WTC11 (cell line): ENCODE results near the gene FZD10. TPM values are rescaled to one million over a fixed set of nuclear protein-coding genes. Genes with fewer than 3 reads are reported as not detected.

Source experiments
- ATAC-seq: fragments of 200-7000 bp; cut with Tn5 transposase; 2 replicates; pipeline ENCODE4 v1.10.0; 2021; ENCODE audit warnings: mild to moderate bottlenecking, moderate library complexity
- CTCF ChIA-PET: fragments of 300-600 bp; sonication (Branson Sonifier 250); formaldehyde crosslinking; loops from one replicate; lab custom pipeline; 2021; ENCODE audit warnings: antibody characterized with exemption; lab: Charles Lee
- POLR2A ChIA-PET: fragments of 350-600 bp; sonication (Branson Sonifier 250); formaldehyde crosslinking; loops from one replicate; lab custom pipeline; 2021; ENCODE audit warnings: antibody characterized with exemption; lab: Charles Lee
- DNase-seq: peaks from one replicate; pipeline ENCODE4 v3.0.0; 2021; ENCODE audit warnings: low spot score
- H3K27ac Mint-ChIP-seq: 2 replicates; pipeline ENCODE4 v1.8.0; 2021; ENCODE audit warnings: mixed read lengths
- H3K27me3 Mint-ChIP-seq: 2 replicates; pipeline ENCODE4 v1.8.0; 2021; ENCODE audit warnings: low read depth, mild to moderate bottlenecking, moderate library complexity, mixed read lengths
- H3K36me3 Mint-ChIP-seq: 2 replicates; pipeline ENCODE4 v1.8.0; 2021; ENCODE audit warnings: mixed read lengths
- H3K4me1 Mint-ChIP-seq: 2 replicates; pipeline ENCODE4 v1.8.0; 2022; ENCODE audit warnings: mixed read lengths
- H3K4me3 Mint-ChIP-seq: 2 replicates; pipeline ENCODE4 v1.8.0; 2021; ENCODE audit warnings: mild to moderate bottlenecking, moderate library complexity, mixed read lengths
- H3K9me3 Mint-ChIP-seq: 2 replicates; pipeline ENCODE4 v1.8.0; 2021; ENCODE audit warnings: mixed read lengths
- ARID4B ChIP-seq: sonication (generic); formaldehyde crosslinking; IDR thresholded peaks from 2 replicates; pipeline ENCODE4 v1.8.0; 2023; ENCODE audit warnings: missing genetic modification reagents, mild to moderate bottlenecking, borderline replicate concordance
- CBFB ChIP-seq: sonication (generic); formaldehyde crosslinking; IDR thresholded peaks from 2 replicates; pipeline ENCODE4 v1.8.1; 2022; ENCODE audit warnings: mild to moderate bottlenecking, low read depth, missing genetic modification reagents
- ELF4 ChIP-seq: sonication (generic); formaldehyde crosslinking; IDR thresholded peaks from 2 replicates; pipeline ENCODE4 v1.8.1; 2022; ENCODE audit warnings: low read depth, mild to moderate bottlenecking, moderate library complexity, missing genetic modification reagents
- KAT7 ChIP-seq: sonication (generic); formaldehyde crosslinking; IDR thresholded peaks from 2 replicates; pipeline ENCODE4 v1.8.1; 2023; ENCODE audit warnings: missing genetic modification reagents, mild to moderate bottlenecking, borderline replicate concordance
- MYBL2 ChIP-seq: sonication (generic); formaldehyde crosslinking; IDR thresholded peaks from 2 replicates; pipeline ENCODE4 v1.8.1; 2023; ENCODE audit warnings: mild to moderate bottlenecking, moderate library complexity, missing genetic modification reagents
- TCF7 ChIP-seq: sonication (generic); formaldehyde crosslinking; IDR thresholded peaks from 2 replicates; pipeline ENCODE4 v1.8.0; 2022; ENCODE audit warnings: mild to moderate bottlenecking, low read depth, missing genetic modification reagents, moderate library complexity
- TEAD1 ChIP-seq: sonication (generic); formaldehyde crosslinking; IDR thresholded peaks from 2 replicates; pipeline ENCODE4 v1.8.0; 2022; ENCODE audit warnings: mild to moderate bottlenecking, missing genetic modification reagents
- TEAD4 ChIP-seq: sonication (generic); formaldehyde crosslinking; IDR thresholded peaks from 2 replicates; pipeline ENCODE4 v1.8.0; 2022; ENCODE audit warnings: mild to moderate bottlenecking, missing genetic modification reagents
- USF1 ChIP-seq: sonication (generic); formaldehyde crosslinking; IDR thresholded peaks from 2 replicates; pipeline ENCODE4 v1.8.0; 2022; ENCODE audit warnings: mild to moderate bottlenecking, missing genetic modification reagents
- ZNF138 ChIP-seq: sonication (generic); formaldehyde crosslinking; conservative IDR thresholded peaks from 2 replicates; pipeline ENCODE4 v1.8.1; 2022; ENCODE audit warnings: mild to moderate bottlenecking, moderate library complexity, missing genetic modification reagents
- ZNF219 ChIP-seq: sonication (generic); formaldehyde crosslinking; IDR thresholded peaks from 2 replicates; pipeline ENCODE4 v1.8.0; 2023; ENCODE audit warnings: missing genetic modification reagents, mild to moderate bottlenecking, borderline replicate concordance
- ZNF416 ChIP-seq: fragments of 250-450 bp; sonication (Bioruptor Pico); IDR thresholded peaks from 2 replicates; pipeline ENCODE4 v1.9.0; 2021; ENCODE audit warnings: mild to moderate bottlenecking, inconsistent platforms
- ZNF425 ChIP-seq: fragments of 250-450 bp; sonication (Bioruptor Pico); conservative IDR thresholded peaks from 2 replicates; pipeline ENCODE4 v1.9.0; 2021; ENCODE audit warnings: mild to moderate bottlenecking
- ZSCAN18 ChIP-seq: fragments of 250-450 bp; sonication (Bioruptor Pico); IDR thresholded peaks from 2 replicates; pipeline ENCODE4 v2.1.2; 2022; ENCODE audit warnings: mild to moderate bottlenecking, moderate library complexity
- total RNA-seq: library from RNA; stranded (reverse); gene quantifications from 3 replicates; pipeline ENCODE4 v1.2.3, GENCODE V29; 2021
- TF ChIP-seq, protein P1 (sequence below): sonication (generic); formaldehyde crosslinking; conservative IDR thresholded peaks from 2 replicates; pipeline ENCODE4 v1.8.1; 2022; ENCODE audit warnings: mild to moderate bottlenecking, missing genetic modification reagents
- TF ChIP-seq, protein P2 (sequence below): fragments of 200-600 bp; IDR thresholded peaks from 2 replicates; pipeline ENCODE4 v1.8.0; 2022; ENCODE audit warnings: antibody characterized with exemption
- TF ChIP-seq, protein P3 (sequence below): sonication (generic); formaldehyde crosslinking; IDR thresholded peaks from 2 replicates; pipeline ENCODE4 v1.8.1; 2023; ENCODE audit warnings: mild to moderate bottlenecking, missing genetic modification reagents, moderate library complexity
- TF ChIP-seq, protein P4 (sequence below): sonication (generic); formaldehyde crosslinking; IDR thresholded peaks from 2 replicates; pipeline ENCODE4 v1.8.1; 2023; ENCODE audit warnings: mild to moderate bottlenecking, missing genetic modification reagents
- TF ChIP-seq, protein P5 (sequence below): fragments of 250-450 bp; sonication (Bioruptor Pico); IDR thresholded peaks from 2 replicates; pipeline ENCODE4 v1.9.0; 2021; ENCODE audit warnings: moderate library complexity, mild to moderate bottlenecking, inconsistent platforms, borderline replicate concordance
- TF ChIP-seq, protein P6 (sequence below): fragments of 250-450 bp; sonication (Bioruptor Pico); IDR thresholded peaks from 2 replicates; pipeline ENCODE4 v1.8.0; 2021; ENCODE audit warnings: mild to moderate bottlenecking

The FZD10 gene
- total RNA-seq, 1 experiment from 2014 or later = 1.1 TPM

GRCh38 chr12:130133851-130134562, 28.3 kb upstream of the FZD10 start:
- TF ChIP-seq ZNF219 (CRISPR knock-in tag) (no peak), ZNF425 (CRISPR knock-in tag) (no peak), TEAD1 (no peak), ZNF138 (CRISPR knock-in tag) (no peak), USF1 (no peak), ZNF416 (no peak), ZSCAN18 (no peak), CBFB (CRISPR knock-in tag) (no peak), KAT7 (CRISPR knock-in tag) (no peak), ELF4 (CRISPR knock-in tag) (no peak), MYBL2 (CRISPR knock-in tag) (no peak), ARID4B (CRISPR knock-in tag) (no peak), TEAD4 (no peak), TCF7 (no peak)
- TF ChIP-seq, protein P1, sequence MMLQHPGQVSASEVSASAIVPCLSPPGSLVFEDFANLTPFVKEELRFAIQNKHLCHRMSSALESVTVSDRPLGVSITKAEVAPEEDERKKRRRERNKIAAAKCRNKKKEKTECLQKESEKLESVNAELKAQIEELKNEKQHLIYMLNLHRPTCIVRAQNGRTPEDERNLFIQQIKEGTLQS = no peak
- TF ChIP-seq, protein P2, sequence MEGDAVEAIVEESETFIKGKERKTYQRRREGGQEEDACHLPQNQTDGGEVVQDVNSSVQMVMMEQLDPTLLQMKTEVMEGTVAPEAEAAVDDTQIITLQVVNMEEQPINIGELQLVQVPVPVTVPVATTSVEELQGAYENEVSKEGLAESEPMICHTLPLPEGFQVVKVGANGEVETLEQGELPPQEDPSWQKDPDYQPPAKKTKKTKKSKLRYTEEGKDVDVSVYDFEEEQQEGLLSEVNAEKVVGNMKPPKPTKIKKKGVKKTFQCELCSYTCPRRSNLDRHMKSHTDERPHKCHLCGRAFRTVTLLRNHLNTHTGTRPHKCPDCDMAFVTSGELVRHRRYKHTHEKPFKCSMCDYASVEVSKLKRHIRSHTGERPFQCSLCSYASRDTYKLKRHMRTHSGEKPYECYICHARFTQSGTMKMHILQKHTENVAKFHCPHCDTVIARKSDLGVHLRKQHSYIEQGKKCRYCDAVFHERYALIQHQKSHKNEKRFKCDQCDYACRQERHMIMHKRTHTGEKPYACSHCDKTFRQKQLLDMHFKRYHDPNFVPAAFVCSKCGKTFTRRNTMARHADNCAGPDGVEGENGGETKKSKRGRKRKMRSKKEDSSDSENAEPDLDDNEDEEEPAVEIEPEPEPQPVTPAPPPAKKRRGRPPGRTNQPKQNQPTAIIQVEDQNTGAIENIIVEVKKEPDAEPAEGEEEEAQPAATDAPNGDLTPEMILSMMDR = no peak
- TF ChIP-seq, protein P3, sequence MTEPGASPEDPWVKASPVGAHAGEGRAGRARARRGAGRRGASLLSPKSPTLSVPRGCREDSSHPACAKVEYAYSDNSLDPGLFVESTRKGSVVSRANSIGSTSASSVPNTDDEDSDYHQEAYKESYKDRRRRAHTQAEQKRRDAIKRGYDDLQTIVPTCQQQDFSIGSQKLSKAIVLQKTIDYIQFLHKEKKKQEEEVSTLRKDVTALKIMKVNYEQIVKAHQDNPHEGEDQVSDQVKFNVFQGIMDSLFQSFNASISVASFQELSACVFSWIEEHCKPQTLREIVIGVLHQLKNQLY = no peak
- TF ChIP-seq, protein P4, sequence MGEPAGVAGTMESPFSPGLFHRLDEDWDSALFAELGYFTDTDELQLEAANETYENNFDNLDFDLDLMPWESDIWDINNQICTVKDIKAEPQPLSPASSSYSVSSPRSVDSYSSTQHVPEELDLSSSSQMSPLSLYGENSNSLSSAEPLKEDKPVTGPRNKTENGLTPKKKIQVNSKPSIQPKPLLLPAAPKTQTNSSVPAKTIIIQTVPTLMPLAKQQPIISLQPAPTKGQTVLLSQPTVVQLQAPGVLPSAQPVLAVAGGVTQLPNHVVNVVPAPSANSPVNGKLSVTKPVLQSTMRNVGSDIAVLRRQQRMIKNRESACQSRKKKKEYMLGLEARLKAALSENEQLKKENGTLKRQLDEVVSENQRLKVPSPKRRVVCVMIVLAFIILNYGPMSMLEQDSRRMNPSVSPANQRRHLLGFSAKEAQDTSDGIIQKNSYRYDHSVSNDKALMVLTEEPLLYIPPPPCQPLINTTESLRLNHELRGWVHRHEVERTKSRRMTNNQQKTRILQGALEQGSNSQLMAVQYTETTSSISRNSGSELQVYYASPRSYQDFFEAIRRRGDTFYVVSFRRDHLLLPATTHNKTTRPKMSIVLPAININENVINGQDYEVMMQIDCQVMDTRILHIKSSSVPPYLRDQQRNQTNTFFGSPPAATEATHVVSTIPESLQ (CRISPR knock-in tag) = no peak
- TF ChIP-seq, protein P5, sequence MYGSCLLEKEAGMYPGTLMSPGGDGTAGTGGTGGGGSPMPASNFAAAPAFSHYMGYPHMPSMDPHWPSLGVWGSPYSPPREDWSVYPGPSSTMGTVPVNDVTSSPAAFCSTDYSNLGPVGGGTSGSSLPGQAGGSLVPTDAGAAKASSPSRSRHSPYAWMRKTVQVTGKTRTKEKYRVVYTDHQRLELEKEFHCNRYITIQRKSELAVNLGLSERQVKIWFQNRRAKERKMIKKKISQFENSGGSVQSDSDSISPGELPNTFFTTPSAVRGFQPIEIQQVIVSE (CRISPR knock-in tag) = no peak
- TF ChIP-seq, protein P6, sequence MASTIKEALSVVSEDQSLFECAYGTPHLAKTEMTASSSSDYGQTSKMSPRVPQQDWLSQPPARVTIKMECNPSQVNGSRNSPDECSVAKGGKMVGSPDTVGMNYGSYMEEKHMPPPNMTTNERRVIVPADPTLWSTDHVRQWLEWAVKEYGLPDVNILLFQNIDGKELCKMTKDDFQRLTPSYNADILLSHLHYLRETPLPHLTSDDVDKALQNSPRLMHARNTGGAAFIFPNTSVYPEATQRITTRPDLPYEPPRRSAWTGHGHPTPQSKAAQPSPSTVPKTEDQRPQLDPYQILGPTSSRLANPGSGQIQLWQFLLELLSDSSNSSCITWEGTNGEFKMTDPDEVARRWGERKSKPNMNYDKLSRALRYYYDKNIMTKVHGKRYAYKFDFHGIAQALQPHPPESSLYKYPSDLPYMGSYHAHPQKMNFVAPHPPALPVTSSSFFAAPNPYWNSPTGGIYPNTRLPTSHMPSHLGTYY = no peak
- TF ChIP-seq, all 79 proteins: peak for 0
- no peak for ATAC-seq

More at GRCh38 chr12:130133851-130134562, 28.3 kb upstream of the FZD10 start:
- H3K4me3 Mint-ChIP-seq = no peak overlapping the region
- peaks cover 36% of the 10 kb centered on the region for H3K9me3 Mint-ChIP-seq
- ChIA-PET POLR2A (no interaction called here), CTCF (interaction anchor here (1.1 kb wide), 1 partner anchor 202 kb away, joined by 3 read pairs; no protein-coding TSS in a partner anchor)
- H3K4me1 Mint-ChIP-seq = peaks cover 16% of the 10 kb centered on the region
- DNase-seq = no peak
- peaks cover 57% of the 10 kb centered on the region for H3K36me3 Mint-ChIP-seq
- no peak overlapping the region for H3K27ac Mint-ChIP-seq
- H3K27me3 Mint-ChIP-seq = peaks cover 55% of the 10 kb centered on the region
